Colonic mucosa (tissue), 4 donors: ENCODE results near the gene MTCL1. TPM values are rescaled to one million over a fixed set of nuclear protein-coding genes. Genes with fewer than 3 reads are reported as not detected.

ENCODE experiments used
- DNase-seq: peaks from one replicate; pipeline ENCODE4 v3.0.0-alpha.2; 2020
- H3K27ac ChIP-seq: fragments of 200-600 bp; one replicate; pipeline ENCODE4 v1.8.0; 2021
- H3K27me3 ChIP-seq: fragments of 200-600 bp; one replicate; pipeline ENCODE4 v1.8.0; 2021
- H3K36me3 ChIP-seq: fragments of 200-600 bp; one replicate; pipeline ENCODE4 v1.8.0; 2021
- H3K4me1 ChIP-seq: fragments of 200-600 bp; one replicate; pipeline ENCODE4 v1.8.0; 2021; ENCODE audit warnings: mild to moderate bottlenecking
- H3K4me3 ChIP-seq: fragments of 200-600 bp; one replicate; pipeline ENCODE4 v1.8.0; 2021
- H3K9ac ChIP-seq, 2 donors: one replicate each; pipeline ENCODE4 v1.7.0; 2013; ENCODE audit warnings: control low read depth in 2 of 2, low read depth in 2 of 2, low read length in 2 of 2
- H3K9me3 ChIP-seq: fragments of 200-600 bp; one replicate; pipeline ENCODE4 v1.8.0; 2021
- CTCF ChIP-seq: fragments of 200-600 bp; IDR thresholded peaks from one replicate; pipeline ENCODE4 v1.8.0; 2022; ENCODE audit warnings: antibody characterized with exemption, mild to moderate bottlenecking
- intact Hi-C: fragments of 100-400 bp; cut with DNase I; formaldehyde crosslinking; loops from one replicate; pipeline ENCODE4 v1.14.1; 2022
- total RNA-seq, 2 donors: library from RNA; stranded (reverse); fragmentation: NEBNext Ultra II Directional in 1 of 2; extraction: Animal tissue kit (Norgen Biotek cat#: 25700) in 1 of 2; gene quantifications; one replicate each; pipeline ENCODE4 v1.2.1, GENCODE V29; 2021
- donor health status: healthy.
- donor health status: DM: no; HTN: no; CAD: no.
- donor health status: DM: no; HTN: no; CAD: no.

The MTCL1 gene
- total RNA-seq, 2 donors from 2014 or later = 2.3 to 20.8 TPM

- no peaks in the 10 kb centered on the region for H3K9me3 ChIP-seq
- H3K4me3 ChIP-seq = no peak overlapping the region
- H3K4me1 ChIP-seq = no peaks in the 10 kb centered on the region
- no peaks in the 10 kb centered on the region for H3K36me3 ChIP-seq
- H3K27ac ChIP-seq = no peak overlapping the region
- H3K9ac ChIP-seq = no peak overlapping the region
- intact Hi-C loops = no loop called here
- no peak for TF ChIP-seq CTCF
- DNase-seq = no peak
- H3K27me3 ChIP-seq = no peaks in the 10 kb centered on the region
Measured at GRCh38 chr18:8844721-8845148, 139.4 kb downstream of the MTCL1 start.

DNA sequence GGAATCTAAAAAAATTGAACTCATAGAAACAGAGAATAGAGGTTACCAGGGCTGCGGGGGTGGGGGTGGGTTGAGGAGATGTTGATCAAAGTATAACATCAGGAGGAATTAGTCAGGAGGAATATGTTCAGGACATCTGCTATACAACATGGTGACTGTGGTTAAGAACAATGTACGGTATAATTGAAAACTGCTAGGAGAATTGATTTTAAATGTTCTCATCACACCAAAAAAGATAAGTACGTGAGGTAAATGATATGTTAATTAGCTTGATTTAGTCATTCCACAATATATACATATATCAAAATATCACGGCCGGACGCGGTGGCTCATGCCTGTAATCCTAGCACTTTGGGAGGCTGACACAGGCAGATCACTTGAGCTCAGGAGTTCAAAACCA, 140.2 kb downstream of the MTCL1 start:
- Histone ChIP-seq H3K36me3 (no peaks in the 10 kb centered on the region), H3K9me3 (no peaks in the 10 kb centered on the region), H3K4me3 (no peak overlapping the region), H3K4me1 (no peaks in the 10 kb centered on the region), H3K27me3 (no peaks in the 10 kb centered on the region), H3K9ac (no peak overlapping the region), H3K27ac (no peak overlapping the region)
- intact Hi-C loops = no loop called here
- TF ChIP-seq CTCF = no peak
- no peak for DNase-seq

- Histone ChIP-seq H3K4me1 (no peaks in the 10 kb centered on the region), H3K9ac (no peak overlapping the region), H3K27ac (no peak overlapping the region), H3K4me3 (no peak overlapping the region), H3K9me3 (no peaks in the 10 kb centered on the region), H3K36me3 (no peaks in the 10 kb centered on the region), H3K27me3 (no peaks in the 10 kb centered on the region)
- DNase-seq = no peak
- no peak for TF ChIP-seq CTCF
- intact Hi-C loops = no loop called here
Measured at GRCh38 chr18:8847066-8847755, 141.9 kb downstream of the MTCL1 start.

- Histone ChIP-seq H3K4me1 (no peaks in the 10 kb centered on the region), H3K9ac (no peak overlapping the region)
- no peak for TF ChIP-seq CTCF
Measured at GRCh38 chr18:8847900-8848299, 142.5 kb downstream of the MTCL1 start.

DNA sequence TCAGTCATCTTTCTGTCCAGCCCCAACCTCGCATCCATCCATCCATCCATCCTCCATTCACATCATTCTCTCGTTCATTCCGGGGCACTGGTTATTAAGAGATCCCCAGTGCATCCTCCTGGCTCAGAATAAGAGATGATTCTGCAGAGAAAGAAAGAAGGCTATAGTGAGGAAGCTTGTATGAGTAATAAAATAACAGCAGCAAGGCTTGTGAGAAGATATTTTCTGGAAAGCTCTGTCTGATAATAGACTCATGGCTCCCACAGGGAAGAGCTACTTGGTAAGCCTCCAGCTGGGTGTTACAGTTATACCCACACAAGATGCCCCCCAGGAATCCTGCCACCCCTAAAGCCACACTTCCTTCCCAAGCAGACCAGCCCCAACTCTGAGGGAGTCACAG, 143.2 kb downstream of the MTCL1 start:
- no peak for DNase-seq
- no peaks in the 10 kb centered on the region for H3K27me3 ChIP-seq
- no peak overlapping the region for H3K4me3 ChIP-seq
- no peak overlapping the region for H3K9ac ChIP-seq
- intact Hi-C loops = no loop called here
- no peaks in the 10 kb centered on the region for H3K9me3 ChIP-seq
- H3K27ac ChIP-seq = no peak overlapping the region
- TF ChIP-seq CTCF = no peak
- no peaks in the 10 kb centered on the region for H3K4me1 ChIP-seq
- H3K36me3 ChIP-seq = no peaks in the 10 kb centered on the region

More at GRCh38 chr18:8847900-8848299, 142.5 kb downstream of the MTCL1 start:
- DNase-seq = no peak
- Histone ChIP-seq H3K36me3 (no peaks in the 10 kb centered on the region), H3K27me3 (no peaks in the 10 kb centered on the region), H3K4me3 (no peak overlapping the region), H3K27ac (no peak overlapping the region), H3K9me3 (no peaks in the 10 kb centered on the region)
- intact Hi-C loops = no loop called here
